GM21447 (cell line): Measurements from ENCODE around the gene CPAMD8.

Experiments used
- ATAC-seq: cut with Tn5 transposase; IDR thresholded peaks from one replicate; pipeline ENCODE4 v1.9.1; 2021; ENCODE audit not compliant: unreplicated experiment

The CPAMD8 gene

GRCh38 chr19:16895467-16896145 is 131.0 kb downstream of the CPAMD8 start:
- no peak for ATAC-seq

DNA sequence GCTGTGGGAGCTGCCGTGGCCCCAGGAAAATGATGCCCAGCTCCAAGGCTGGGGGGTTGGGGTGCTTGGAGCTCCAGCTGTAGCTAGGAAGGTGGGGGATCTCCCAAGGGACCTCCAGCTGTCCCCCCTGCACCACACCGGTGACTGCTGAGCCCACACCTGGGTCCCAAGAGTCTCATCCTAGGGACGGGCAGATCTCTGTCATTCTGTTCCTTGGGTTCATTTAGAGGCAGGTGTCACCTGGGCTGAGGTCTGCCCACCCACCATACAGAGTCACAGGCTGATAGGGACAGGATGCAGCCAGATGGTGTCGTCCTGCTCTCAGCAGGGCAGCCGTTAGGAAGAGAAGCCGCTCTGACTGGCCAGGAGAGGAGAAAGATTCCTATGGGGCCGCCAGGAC is 132.5 kb downstream of the CPAMD8 start:
- ATAC-seq, result no peak

- no peak for ATAC-seq
These were observed 133.0 kb downstream of the CPAMD8 start for GRCh38 chr19:16893686-16893989.

DNA sequence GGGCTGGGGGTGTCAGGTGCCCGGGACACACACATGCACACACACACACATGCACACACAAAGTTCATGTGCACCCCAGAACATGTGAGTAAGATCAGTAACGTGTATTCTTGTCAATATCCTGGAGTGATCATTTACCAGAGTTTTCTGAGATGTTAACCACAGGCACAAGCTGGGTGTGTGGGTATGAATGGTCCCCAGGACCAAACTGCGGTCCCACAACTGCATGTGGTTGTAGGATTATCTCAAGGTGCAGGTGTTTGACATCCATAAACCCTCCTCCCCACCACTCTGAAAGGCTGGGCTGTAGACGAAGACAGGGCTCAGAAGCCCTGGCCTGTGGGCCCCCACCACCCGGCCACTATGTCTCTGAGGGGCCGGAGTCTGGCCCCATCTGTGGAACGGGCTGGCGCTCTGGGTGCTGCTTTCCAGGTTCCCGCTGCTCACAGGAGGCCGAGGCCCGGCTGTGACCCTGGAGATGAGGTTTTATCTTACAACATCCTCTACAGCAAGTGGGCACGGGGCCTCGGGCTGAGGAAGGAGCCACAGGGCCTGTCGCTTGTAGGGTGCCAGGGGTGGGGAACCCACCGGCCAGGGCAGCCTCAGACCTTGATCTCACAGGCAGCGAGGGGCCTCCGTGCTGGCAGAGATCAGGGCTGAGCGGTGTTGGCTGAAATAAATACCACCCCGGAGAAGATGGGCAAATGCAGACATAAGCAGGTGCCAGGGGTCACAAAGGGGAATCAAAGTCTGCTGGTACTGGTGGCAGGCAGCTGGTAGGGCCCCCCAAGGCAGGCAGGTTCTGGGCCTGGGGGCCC is 133.5 kb downstream of the CPAMD8 start:
- ATAC-seq, result no peak

DNA sequence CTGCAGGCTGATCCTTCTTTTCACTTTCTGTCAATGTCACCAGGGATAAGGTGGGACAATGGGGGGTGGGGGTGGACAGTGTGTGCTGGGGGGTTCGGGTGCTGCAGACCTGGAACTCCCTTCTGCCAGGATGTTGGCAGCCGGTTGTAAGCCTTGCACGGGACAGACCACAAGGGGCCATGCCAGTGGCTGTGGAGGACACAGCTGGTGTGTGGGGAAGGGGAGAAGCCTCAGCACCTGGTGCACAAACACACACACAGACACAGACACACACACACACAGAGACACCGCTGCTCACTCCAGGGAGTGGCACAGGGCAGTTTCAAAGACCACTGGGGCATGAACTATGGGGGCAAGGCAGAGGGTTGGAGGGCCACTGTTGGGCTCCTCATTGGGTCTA is 134.2 kb downstream of the CPAMD8 start:
- no peak for ATAC-seq

DNA sequence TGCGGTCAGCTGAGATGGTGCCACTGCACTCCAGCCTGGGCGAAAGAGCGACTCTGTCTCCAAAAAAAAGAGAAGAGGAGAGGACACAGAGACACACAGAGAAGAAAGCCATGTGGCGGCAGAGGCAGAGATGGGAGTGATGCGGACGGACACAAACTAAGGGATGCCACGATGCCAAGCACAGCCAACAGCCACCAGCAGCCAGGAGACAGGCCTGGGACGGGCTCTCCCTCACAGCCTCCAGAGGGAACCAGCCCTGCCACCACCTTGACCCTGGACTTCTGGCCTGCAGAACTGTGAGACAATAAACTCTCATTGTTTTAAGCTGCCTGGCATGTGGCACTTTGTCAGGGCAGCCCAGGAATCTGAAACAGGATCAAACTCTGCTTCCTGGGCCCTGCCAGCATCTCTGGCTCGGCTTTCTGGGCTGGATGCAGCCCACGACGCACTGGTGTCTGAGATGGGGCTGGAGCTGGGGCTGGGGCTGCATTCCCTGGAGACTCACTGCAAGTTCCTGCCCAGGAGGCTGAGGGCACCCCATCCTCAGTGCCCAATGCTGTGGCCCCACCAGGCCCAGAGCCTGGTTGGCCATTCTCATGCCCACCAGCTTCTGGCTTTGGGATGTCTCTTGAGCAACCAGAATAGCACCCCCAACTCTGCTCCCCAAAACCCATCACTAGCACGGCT is 134.8 kb downstream of the CPAMD8 start:
- no peak for ATAC-seq

GRCh38 chr19:16890461-16891184 is 136.0 kb downstream of the CPAMD8 start:
- no peak for ATAC-seq

GRCh38 chr19:16889883-16890460 is 136.6 kb downstream of the CPAMD8 start:
- no peak for ATAC-seq

- no peak for ATAC-seq
These were observed 137.2 kb downstream of the CPAMD8 start for GRCh38 chr19:16889366-16889882.

- ATAC-seq, result no peak
These were observed 137.8 kb downstream of the CPAMD8 start, which contains the start of gene F2RL3 for GRCh38 chr19:16888629-16889365. F2RL3 (plus strand) TSS chr19:16888999; CDS start chr19:16889190, 191 bp downstream.

DNA sequence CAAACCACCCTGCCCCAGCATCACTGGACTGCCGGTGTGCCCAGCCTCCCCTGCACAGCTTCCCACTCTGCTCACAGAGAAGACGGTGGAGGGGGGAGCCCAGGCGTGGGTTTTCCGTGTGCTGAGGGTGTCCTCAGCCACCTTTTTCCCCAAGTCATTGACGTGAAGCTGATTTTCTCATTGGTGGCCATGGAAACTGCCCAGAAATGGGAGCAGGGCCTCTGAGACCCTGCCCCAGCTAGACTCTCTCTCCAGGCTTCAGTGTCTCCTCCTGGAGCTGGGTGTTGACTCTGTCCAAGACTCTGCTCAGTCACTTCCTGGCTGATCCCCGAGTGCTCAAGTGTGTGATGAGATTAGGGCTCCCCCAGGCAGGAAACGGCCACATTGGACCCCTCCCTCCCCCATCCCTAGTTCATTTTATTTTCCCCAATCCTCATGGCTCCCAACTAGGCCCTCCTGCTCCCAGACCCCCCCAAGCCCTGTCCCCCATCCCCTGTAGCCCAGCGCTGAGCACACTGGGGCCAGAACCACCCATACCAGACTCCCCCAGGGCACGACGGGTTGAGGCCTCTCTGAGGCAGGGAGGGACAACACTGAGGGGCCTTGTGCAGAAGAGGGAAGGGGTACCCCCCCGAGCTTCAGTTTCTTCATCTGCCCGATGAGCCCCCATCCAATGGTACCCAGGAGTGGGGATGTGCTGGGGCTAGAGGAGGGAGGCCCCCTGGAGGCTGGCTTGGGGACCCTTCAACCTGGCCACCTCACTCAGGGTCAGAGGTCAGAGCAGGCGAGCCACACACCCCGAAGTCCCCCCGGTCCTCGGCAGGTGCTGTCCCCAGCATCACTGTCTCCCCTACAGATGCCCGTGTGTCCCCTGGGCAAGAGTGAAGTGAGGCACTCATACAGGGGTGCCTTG is 139.0 kb downstream of the CPAMD8 start:
- no peak for ATAC-seq

- no peak for ATAC-seq
These were observed 140.2 kb downstream of the CPAMD8 start for GRCh38 chr19:16886305-16886880.

GRCh38 chr19:16885166-16885565 is 141.4 kb downstream of the CPAMD8 start:
- ATAC-seq, result no peak

DNA sequence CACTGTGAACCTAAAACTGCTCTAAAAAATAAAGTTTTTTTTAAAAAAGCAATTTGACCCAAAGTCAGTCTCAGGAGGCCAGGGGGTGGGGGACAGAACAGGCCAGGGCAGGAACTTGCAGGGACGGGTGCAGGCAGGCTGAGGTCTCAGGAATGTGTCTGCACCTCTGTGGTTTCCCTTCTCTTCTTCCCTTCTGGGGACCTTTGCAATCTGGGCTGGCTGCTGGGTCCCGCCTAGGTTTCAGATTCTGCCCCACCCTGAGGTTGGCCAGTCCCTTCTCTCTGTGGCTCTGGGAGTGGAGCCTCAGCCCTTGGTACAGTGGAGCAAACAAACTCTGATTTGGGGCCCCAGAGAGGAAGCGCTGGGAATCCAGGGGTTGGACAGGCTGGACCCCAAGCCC is 143.1 kb downstream of the CPAMD8 start:
- no peak for ATAC-seq

DNA sequence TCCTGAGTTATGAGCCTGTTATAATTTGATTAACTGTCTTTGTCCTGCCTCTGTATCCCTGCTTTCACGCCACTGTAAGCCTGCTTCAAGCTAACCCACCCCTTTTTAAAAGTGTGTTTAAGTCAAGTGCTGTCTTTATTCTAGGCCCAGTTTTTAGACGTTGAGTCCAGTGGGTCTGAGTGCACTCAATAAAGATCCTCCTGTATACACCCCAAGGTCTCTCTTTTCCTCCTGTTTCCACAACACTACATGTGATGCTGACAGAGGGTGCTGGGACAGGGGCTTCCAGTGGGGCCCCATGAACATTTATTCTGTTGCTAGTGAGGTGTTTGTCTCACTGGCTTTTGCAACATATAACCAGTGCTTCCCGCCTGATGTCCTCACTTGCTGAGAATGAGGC is 144.5 kb downstream of the CPAMD8 start:
- no peak for ATAC-seq

GRCh38 chr19:16880884-16881554 is 145.6 kb downstream of the CPAMD8 start:
- no peak for ATAC-seq

DNA sequence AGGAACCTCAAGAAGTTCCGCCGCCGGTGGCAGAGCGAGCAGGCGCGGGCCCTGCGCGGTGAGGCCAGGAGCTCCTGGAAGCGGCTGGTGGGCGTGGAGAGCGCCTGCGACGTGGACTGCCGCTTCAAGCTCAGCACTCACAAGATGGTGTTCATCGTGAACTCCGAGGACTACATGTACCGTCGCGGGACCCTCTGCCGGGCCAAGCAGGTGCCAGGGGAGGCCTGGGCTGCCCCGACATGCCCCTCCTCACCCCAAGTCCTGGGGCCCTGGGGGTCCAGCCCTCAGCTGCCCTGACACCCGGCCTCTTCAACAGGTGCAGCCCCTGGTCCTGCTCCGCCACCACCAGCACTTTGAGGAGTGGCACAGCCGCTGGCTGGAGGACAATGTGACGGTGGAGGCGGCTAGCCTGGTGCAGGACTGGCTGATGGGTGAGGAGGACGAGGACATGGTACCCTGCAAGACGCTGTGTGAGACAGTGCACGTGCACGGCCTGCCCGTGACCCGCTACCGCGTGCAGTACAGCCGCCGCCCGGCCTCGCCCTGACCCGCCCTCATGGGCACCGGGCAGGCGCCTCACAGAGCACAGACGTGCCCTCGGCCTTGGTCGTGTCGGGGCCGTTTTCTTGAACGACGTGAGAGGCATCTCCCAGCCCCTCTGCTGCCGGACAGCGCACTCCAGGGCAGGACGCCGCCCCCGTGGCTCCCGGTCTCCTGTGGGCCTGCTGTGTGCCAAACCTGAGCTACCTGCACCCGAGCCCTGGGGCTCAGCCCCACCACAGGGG is 148.2 kb downstream of the CPAMD8 start:
- ATAC-seq, result no peak
